Renal pelvis (tissue), 3 donors: ENCODE measurements around the gene LCORL. TPM values are rescaled to one million over a fixed set of nuclear protein-coding genes. Genes with fewer than 3 reads are reported as not detected.

Source experiments
- polyA plus RNA-seq, 3 donors: library from polyadenylated mRNA; unstranded; fragments of 120-200 nt; gene quantifications; one replicate each; pipeline ENCODE4 v1.2.1, GENCODE V29; 2013; ENCODE audit not compliant: insufficient read length in 3 of 3

The LCORL gene
- polyA plus RNA-seq, 3 donors: 22.3 to 25.3 (median 24.9) TPM

Other genes starting within 250 kb of the LCORL start
- gene FAM184B, start 240.1 kb downstream of the LCORL start, polyA plus RNA-seq: under 1 TPM; 0.50 to 0.84 (median 0.77) TPM
- gene DCAF16, start 211.0 kb downstream of the LCORL start, polyA plus RNA-seq: 10 to 100 TPM; 36.2 to 73.7 (median 70.5) TPM
- 10 to 100 TPM; 27.2 to 31.0 (median 28.6) TPM for gene NCAPG, start 210.8 kb downstream of the LCORL start, polyA plus RNA-seq